Liver (tissue), 9 donors: ENCODE results near the gene CAB39. TPM values are rescaled to one million over a fixed set of nuclear protein-coding genes. Genes with fewer than 3 reads are reported as not detected.

Experiments
- DNase-seq: peaks from one replicate; pipeline ENCODE4 v3.0.0-alpha.2; 2017; ENCODE audit warnings: low spot score
- H3K27ac ChIP-seq, 2 donors: one replicate each; pipeline ENCODE4 v1.7.0; 2013; ENCODE audit warnings: inconsistent platforms in 2 of 2, low read length in 2 of 2, control low read depth in 1 of 2, low read depth in 1 of 2, mild to moderate bottlenecking in 1 of 2
- H3K27me3 ChIP-seq, 4 donors: one replicate each; pipeline versions ENCODE4 v1.6.1 to v1.7.0; 2013; ENCODE audit warnings: low read length in 3 of 4, inconsistent platforms in 1 of 4, mild to moderate bottlenecking in 1 of 4, moderate library complexity in 1 of 4; ENCODE audit not compliant: control insufficient read depth in 4 of 4, insufficient read depth in 4 of 4
- H3K36me3 ChIP-seq, 4 donors: one replicate each; pipeline versions ENCODE4 v1.6.1 to v1.7.0; 2013; ENCODE audit warnings: low read length in 3 of 4, mild to moderate bottlenecking in 3 of 4, low read depth in 1 of 4, moderate library complexity in 1 of 4; ENCODE audit not compliant: control insufficient read depth in 4 of 4, insufficient read depth in 3 of 4
- H3K4me1 ChIP-seq, 4 donors: one replicate each; pipeline versions ENCODE4 v1.6.1 to v1.7.0; 2013; ENCODE audit warnings: low read length in 3 of 4, mild to moderate bottlenecking in 3 of 4, moderate library complexity in 1 of 4; ENCODE audit not compliant: control insufficient read depth in 4 of 4, insufficient read depth in 4 of 4
- H3K4me3 ChIP-seq, 3 donors: one replicate each; pipeline versions ENCODE4 v1.6.1 to v1.7.0; 2013; ENCODE audit warnings: low read length in 3 of 3, control low read depth in 1 of 3, low read depth in 1 of 3, mild to moderate bottlenecking in 1 of 3
- H3K9ac ChIP-seq, 2 donors: one replicate each; pipeline ENCODE4 v1.7.0; 2013; ENCODE audit warnings: low read length in 2 of 2, mild to moderate bottlenecking in 2 of 2, moderate library complexity in 2 of 2, control low read depth in 1 of 2, low read depth in 1 of 2
- H3K9me3 ChIP-seq, 4 donors: one replicate each; pipeline versions ENCODE4 v1.6.1 to v1.7.0; 2013; ENCODE audit warnings: low read length in 3 of 4; ENCODE audit not compliant: control insufficient read depth in 4 of 4
- CTCF ChIP-seq: fragments of 150-350 bp; IDR thresholded peaks from 2 replicates; pipeline ENCODE4 v1.5.1; 2017; ENCODE audit warnings: improper control_type of control experiment, low read depth, low read length; ENCODE audit not compliant: missing input control
- EGR1 ChIP-seq, 2 donors: IDR thresholded peaks; 2 replicates each; pipeline ENCODE4 v1.6.1; 2016 to 2018; ENCODE audit warnings: antibody characterized with exemption in 2 of 2, low read depth in 2 of 2
- FOXA1 ChIP-seq: IDR thresholded peaks from 2 replicates; pipeline ENCODE4 v1.6.1; 2016; ENCODE audit warnings: antibody characterized with exemption
- FOXA2 ChIP-seq: IDR thresholded peaks from 2 replicates; pipeline ENCODE4 v1.6.1; 2016; ENCODE audit warnings: antibody characterized with exemption
- GABPA ChIP-seq, 2 donors: IDR thresholded peaks in 1 of 2; conservative IDR thresholded peaks in 1 of 2; 2 replicates each; pipeline ENCODE4 v1.6.1; 2016; ENCODE audit warnings: antibody characterized with exemption in 2 of 2, mild to moderate bottlenecking in 1 of 2, moderate library complexity in 1 of 2
- HNF4G ChIP-seq: IDR thresholded peaks from 2 replicates; pipeline ENCODE4 v1.6.1; 2016; ENCODE audit warnings: antibody characterized with exemption
- JUND ChIP-seq, 2 donors: IDR thresholded peaks; 2 replicates each; pipeline ENCODE4 v1.6.1; 2016; ENCODE audit warnings: antibody characterized with exemption in 2 of 2
- MAX ChIP-seq: IDR thresholded peaks from 2 replicates; pipeline ENCODE4 v1.6.1; 2016; ENCODE audit warnings: antibody characterized with exemption
- REST ChIP-seq: IDR thresholded peaks from 2 replicates; pipeline ENCODE4 v1.6.1; 2016; ENCODE audit warnings: antibody characterized with exemption, mild to moderate bottlenecking
- RXRA ChIP-seq, 2 donors: IDR thresholded peaks; 2 replicates each; pipeline ENCODE4 v1.6.1; 2017 to 2018; ENCODE audit warnings: antibody characterized with exemption in 2 of 2, mild to moderate bottlenecking in 1 of 2
- SP1 ChIP-seq: IDR thresholded peaks from 2 replicates; pipeline ENCODE4 v1.6.1; 2018; ENCODE audit warnings: antibody characterized with exemption, mild to moderate bottlenecking
- TAF1 ChIP-seq: conservative IDR thresholded peaks from 2 replicates; pipeline ENCODE4 v1.6.1; 2016; ENCODE audit warnings: antibody characterized with exemption, mild to moderate bottlenecking
- YY1 ChIP-seq: IDR thresholded peaks from 2 replicates; pipeline ENCODE4 v1.6.1; 2016; ENCODE audit warnings: antibody characterized with exemption, mild to moderate bottlenecking
- ZBTB33 ChIP-seq: IDR thresholded peaks from 2 replicates; pipeline ENCODE4 v1.6.1; 2016; ENCODE audit warnings: antibody characterized with exemption
- WGBS: extraction: QIAGEN DNeasy Blood & Tissue Kit; methylation state at CpG from one replicate; pipeline ENCODE4 v1.1.7; 2013; 5-methylcytosine and 5-hydroxymethylcytosine counted together
- polyA plus RNA-seq, 2 donors: library from polyadenylated mRNA; stranded (reverse) in 1 of 2; unstranded in 1 of 2; fragments of 200-250 nt in 1 of 2; fragments of >200 nt in 1 of 2; fragmentation: Nextera tagmentation in 1 of 2; extraction: Ambion mirVana in 1 of 2; gene quantifications; one replicate each; pipeline versions ENCODE4 v1.2.1 to v1.2.3, GENCODE V29; 2013 to 2015
- total RNA-seq, 2 donors: library from RNA; depleted of rRNA; stranded (reverse); fragments of >200 nt; gene quantifications; one replicate each; pipeline ENCODE4 v1.2.3, GENCODE V29; 2014
- donor health status: healthy.
- donor health status: healthy.
- donor health status: healthy.
- donor health status: healthy.
- donor health status: healthy.

Gene CAB39
- total and polyA plus RNA-seq, 4 donors: 9.2 to 39.8 (median 26.5) TPM

- peaks cover 4 to 20% (median 18%) of the 10 kb centered on the region in 4 donors for H3K36me3 ChIP-seq
- DNase-seq: no peak
- H3K9me3 ChIP-seq: no peaks in the 10 kb centered on the region
- no peak overlapping the region for H3K9ac ChIP-seq
- no peaks in the 10 kb centered on the region for H3K27me3 ChIP-seq
- no peak overlapping the region for H3K27ac ChIP-seq
- TF ChIP-seq ZBTB33: no peak
- TF ChIP-seq SP1: no peak
- no peak overlapping the region for H3K4me3 ChIP-seq
- H3K4me1 ChIP-seq: no peaks in the 10 kb centered on the region
- 92% methylated on average over 8 of the region's 8 CpGs for WGBS
These were observed 97.1 kb downstream of the CAB39 start for GRCh38 chr2:230809677-230810251.

GRCh38 chr2:230811508-230811907 lies 98.9 kb downstream of the CAB39 start:
- Histone ChIP-seq H3K27me3 (no peaks in the 10 kb centered on the region), H3K9ac (no peak overlapping the region)
- WGBS: 78% methylated on average over 3 of the region's 3 CpGs

GRCh38 chr2:230812033-230812432 lies 99.4 kb downstream of the CAB39 start:
- H3K36me3 ChIP-seq: peaks cover 4 to 24% (median 20%) of the 10 kb centered on the region in 4 donors
- no peaks in the 10 kb centered on the region for H3K27me3 ChIP-seq
- H3K27ac ChIP-seq: no peak overlapping the region
- no peaks in the 10 kb centered on the region for H3K9me3 ChIP-seq
- 97% methylated on average over 6 of the region's 6 CpGs for WGBS
- H3K4me1 ChIP-seq: no peaks in the 10 kb centered on the region
- no peak overlapping the region for H3K4me3 ChIP-seq
- no peak for DNase-seq
- H3K9ac ChIP-seq: no peak overlapping the region
- TF ChIP-seq REST: no peak
- TF ChIP-seq GABPA (IDR thresholded peaks at IDR 0.05 in 1 of 2, conservative IDR thresholded peaks at IDR 0.05 in 1 of 2): no peak
- no peak for TF ChIP-seq EGR1 (IDR thresholded peaks at IDR 0.05; ENCODE audit: low read depth in 2 of 2)
- TF ChIP-seq RXRA (IDR thresholded peaks at IDR 0.05): no peak
- TF ChIP-seq CTCF: no peak
- no peak for TF ChIP-seq MAX
- no peak for TF ChIP-seq TAF1
- no peak for TF ChIP-seq FOXA1
- no peak for TF ChIP-seq HNF4G
- no peak for TF ChIP-seq FOXA2
- TF ChIP-seq JUND (IDR thresholded peaks at IDR 0.05): no peak

More at GRCh38 chr2:230811508-230811907, 98.9 kb downstream of the CAB39 start:
- Histone ChIP-seq H3K9me3 (no peaks in the 10 kb centered on the region), H3K4me1 (no peaks in the 10 kb centered on the region), H3K27ac (no peak overlapping the region), H3K4me3 (no peak overlapping the region), H3K36me3 (peaks cover 4 to 24% (median 20%) of the 10 kb centered on the region in 4 donors)
- DNase-seq: no peak
- TF ChIP-seq FOXA1 (no peak), YY1 (no peak), FOXA2 (no peak), EGR1 (IDR thresholded peaks at IDR 0.05; ENCODE audit: low read depth in 2 of 2) (no peak), GABPA (IDR thresholded peaks at IDR 0.05 in 1 of 2, conservative IDR thresholded peaks at IDR 0.05 in 1 of 2) (no peak), CTCF (no peak)
